Skin epidermis (tissue), 12 donors: ENCODE measurements around the gene JAKMIP1.
"Not testable (repeated sequence)": the region's sequence is repeated elsewhere in the genome, so short reads cannot be mapped to it uniquely, and the experiment has no call there.

Experiments
- H3K27ac ChIP-seq, 21 experiments: fragments of 200-600 bp; sonication (generic) in 11 of 21; one replicate each; pipeline ENCODE4 v1.5.0; 2020; ENCODE audit warnings: mild to moderate bottlenecking in 3 of 21, inconsistent platforms in 2 of 21, moderate library complexity in 2 of 21
- H3K4me3 ChIP-seq, 7 experiments: fragments of 200-600 bp; sonication (generic) in 2 of 7; one replicate each; pipeline ENCODE4 v1.5.0; 2020; ENCODE audit warnings: inconsistent platforms in 2 of 7, mild to moderate bottlenecking in 2 of 7, moderate library complexity in 1 of 7

JAKMIP1 gene

DNA sequence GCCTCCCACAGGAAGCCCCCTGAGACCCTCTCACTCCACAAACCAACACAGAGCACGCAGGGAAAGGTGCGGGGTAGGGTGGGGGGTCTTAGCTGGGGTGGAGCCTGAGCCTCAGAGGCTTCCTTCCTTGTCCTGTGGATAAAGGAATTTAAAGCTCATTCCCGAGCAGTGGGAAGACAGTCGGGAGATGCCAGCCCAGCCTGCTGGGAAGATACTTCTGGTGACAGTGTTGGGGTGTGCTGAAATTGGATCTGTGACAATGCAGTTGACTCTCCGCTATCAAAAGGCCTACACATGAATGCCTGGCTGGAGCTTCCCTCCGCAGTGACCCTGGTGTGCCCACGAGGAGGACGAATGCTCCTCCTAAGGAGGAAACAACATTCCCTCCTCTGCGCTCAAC, 45.5 kb downstream of the JAKMIP1 start:
- H3K4me3 ChIP-seq = no peak overlapping the region
- no peak overlapping the region for H3K27ac ChIP-seq

DNA sequence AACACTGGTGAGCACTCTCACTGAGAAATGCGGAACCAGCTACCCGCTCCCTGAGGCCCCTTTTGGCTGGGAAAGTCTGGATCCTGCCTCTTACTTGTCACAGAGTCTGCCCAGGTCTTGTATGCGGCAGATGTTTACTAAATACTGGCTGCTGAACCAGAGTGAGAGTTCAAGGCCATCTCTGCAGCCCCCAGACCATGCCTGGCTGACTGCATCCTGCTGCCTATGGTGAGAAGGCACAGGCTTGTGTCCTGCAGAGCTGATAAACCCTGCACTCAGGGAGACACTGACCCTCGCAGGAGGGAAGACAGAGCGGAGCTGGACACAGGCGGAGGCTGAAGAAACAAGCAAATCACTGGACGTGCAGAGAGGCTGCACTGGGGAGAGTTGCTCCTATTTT, 46.5 kb downstream of the JAKMIP1 start:
- no peak overlapping the region for H3K4me3 ChIP-seq

DNA sequence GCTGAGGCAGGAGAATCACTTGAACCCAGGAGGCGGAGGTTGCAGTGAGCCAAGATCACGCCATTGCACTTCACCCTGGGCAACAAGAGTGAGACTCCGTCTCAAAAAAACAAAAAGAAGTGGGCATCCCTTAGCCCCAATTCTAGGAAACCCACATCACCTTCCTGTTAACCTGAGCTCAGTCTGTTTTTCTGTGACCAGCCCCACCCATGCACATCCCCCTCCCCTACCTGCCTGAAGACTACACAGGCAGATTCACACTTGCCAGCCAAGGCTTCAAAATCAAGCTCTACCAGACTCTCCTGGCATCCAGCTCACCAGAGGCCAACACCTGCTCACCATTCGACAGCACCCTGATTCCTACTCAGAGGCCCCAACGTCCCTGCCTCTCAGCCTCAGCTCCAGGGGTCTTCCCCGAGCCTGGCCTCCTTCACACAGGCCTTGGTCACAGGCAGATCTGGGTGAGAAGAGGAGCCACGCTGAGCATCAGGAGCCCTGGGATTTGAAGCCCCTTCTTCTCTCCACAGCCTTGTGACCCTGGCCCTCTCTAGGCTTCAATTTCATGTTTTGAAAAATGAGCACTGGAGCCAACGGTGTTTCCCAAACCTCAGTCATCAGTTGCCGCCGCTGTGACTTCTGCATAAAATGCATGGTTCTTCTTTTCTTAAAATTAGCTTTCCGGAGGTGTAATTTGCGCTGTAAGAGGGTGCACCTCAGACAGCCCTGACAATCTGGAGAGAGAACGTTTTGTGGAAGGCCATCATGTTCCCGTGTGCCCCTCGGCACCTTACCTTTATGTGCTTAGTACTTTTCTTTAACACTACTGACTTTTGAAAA, 47.3 kb downstream of the JAKMIP1 start:
- no peak overlapping the region for H3K27ac ChIP-seq
- no peak overlapping the region for H3K4me3 ChIP-seq

More for the DNA sequence above, 46.5 kb downstream of the JAKMIP1 start:
- no peak overlapping the region for H3K27ac ChIP-seq

- no peak overlapping the region for H3K27ac ChIP-seq
Measured at GRCh38 chr4:6150046-6150735, 50.2 kb downstream of the JAKMIP1 start.

DNA sequence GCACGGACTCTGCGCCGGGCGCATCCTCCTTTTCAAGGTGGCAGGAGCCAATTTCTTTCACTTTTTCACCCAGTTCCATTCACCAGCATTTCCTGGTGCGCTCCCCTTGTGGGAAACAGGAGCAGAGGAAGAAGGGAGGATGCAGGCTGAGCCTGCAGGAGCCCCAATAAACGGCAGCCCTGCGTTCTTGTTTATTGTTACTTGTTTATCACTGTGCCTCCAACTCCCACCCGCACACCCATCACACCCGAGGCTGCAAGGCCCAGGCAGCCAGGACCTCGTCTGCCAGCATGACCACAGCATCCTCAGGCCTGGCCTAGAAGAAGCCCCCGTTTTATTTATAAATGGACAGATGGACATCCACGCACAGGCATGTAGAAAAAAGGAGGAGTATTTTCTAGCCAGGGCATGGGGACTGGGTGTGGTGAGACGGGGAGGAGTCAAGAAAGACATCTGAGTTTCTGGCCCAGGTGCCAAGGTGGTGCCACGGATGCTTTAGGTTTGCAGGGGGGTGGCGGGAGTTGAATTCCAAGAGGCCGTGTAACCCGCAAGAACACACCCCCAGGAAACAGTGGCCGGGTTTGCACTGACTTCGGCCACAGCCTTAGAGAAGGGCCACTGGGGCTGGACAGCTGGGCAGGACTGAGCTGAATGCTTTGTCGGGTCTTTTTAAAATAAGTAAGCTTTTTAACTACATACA, 51.7 kb downstream of the JAKMIP1 start:
- Histone ChIP-seq H3K27ac (no peak overlapping the region), H3K4me3 (no peak overlapping the region)

More at GRCh38 chr4:6150046-6150735, 50.2 kb downstream of the JAKMIP1 start:
- H3K4me3 ChIP-seq = no peak overlapping the region

GRCh38 chr4:6147441-6147840, 52.9 kb downstream of the JAKMIP1 start:
- H3K27ac ChIP-seq = no peak overlapping the region
- no peak overlapping the region for H3K4me3 ChIP-seq

DNA sequence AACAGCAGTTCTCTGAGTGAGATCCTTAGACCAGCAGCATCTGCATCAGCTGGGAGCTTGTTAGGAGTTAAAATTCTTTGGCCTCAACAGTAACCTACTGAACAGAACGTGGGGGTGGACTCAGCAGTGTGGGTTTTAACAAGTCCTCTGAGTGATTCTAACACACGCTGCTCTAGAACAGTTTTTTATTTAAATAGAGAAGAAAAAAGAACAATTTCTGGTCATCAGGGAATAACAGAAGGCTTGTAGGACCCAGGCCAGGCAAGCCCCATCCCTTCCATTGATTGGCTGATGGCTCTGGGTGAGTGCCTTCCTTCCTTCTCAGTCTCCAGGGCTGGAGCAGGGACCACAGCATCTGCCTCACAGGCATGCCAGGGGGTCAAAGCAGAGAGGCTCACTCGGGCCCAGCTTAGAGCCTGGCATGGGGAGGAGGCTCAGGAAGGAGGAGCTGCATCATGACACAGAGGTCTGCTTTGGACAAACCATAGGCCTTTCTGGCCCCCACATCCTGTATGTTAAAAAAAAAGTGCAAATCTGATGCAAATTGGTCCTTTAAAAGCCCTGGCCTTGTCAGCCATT, 56.7 kb downstream of the JAKMIP1 start:
- no peak overlapping the region for H3K27ac ChIP-seq
- H3K4me3 ChIP-seq = no peak overlapping the region

DNA sequence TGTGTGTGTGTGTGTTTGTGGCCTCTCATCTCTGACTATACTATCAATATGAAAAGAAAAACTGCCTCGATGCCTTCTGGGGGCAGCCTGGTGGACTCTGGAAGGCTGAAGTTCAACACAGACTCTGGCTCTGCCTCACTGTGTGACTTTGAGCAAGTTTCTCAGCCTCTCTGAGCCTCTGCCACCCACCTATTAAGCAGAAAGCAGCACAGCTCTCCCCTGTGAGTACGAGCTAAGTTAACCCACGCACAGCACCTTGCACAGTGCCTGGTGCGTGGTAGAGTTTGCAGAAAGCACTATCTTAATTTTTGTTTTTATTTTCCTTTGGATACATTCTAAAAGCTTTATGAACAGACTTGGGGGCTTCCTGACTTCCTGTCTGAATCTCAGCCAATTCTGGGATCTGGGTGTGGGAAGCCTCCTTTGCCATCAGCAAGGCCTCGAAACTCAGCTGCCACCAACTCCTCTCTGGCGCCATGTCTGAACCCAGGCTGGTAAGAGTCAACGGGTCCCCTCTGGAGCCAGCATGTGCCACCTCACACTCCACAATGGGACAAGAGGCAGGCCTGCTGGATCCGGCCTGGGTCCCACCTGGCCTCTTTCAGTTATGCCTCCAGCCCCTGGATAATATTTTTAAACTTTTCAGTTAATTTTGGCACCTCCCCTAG, 57.3 kb downstream of the JAKMIP1 start:
- H3K27ac ChIP-seq = no peak overlapping the region
- H3K4me3 ChIP-seq = no peak overlapping the region

DNA sequence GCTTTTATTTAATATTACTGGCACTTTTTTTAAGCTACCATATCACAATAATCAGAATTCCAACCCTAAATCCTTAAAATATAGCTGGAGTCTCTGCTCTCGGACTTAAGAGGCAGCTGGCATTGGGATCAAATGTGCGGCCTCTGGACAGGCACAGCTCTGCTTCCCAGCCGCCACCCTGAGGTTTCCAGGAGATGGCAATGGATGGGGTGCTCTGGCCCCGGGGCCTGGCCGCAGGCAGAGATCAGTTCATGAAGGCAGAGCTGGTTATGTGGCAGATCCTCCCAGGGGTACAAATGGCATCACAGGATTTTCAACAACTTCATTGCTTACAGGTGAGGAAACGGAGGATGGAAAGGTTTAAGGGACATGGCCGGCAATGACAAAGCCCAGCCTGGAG, 57.8 kb downstream of the JAKMIP1 start:
- no peak overlapping the region for H3K4me3 ChIP-seq
- no peak overlapping the region for H3K27ac ChIP-seq

- H3K27ac ChIP-seq = no peak overlapping the region
- no peak overlapping the region for H3K4me3 ChIP-seq
Measured at GRCh38 chr4:6141554-6141953, 58.8 kb downstream of the JAKMIP1 start.

GRCh38 chr4:6141021-6141420, 59.3 kb downstream of the JAKMIP1 start:
- H3K27ac ChIP-seq, H3K4me3 ChIP-seq: not testable (repeated sequence)

- no peak overlapping the region for H3K27ac ChIP-seq
- no peak overlapping the region for H3K4me3 ChIP-seq
Measured at GRCh38 chr4:6137747-6138135, 62.6 kb downstream of the JAKMIP1 start.

DNA sequence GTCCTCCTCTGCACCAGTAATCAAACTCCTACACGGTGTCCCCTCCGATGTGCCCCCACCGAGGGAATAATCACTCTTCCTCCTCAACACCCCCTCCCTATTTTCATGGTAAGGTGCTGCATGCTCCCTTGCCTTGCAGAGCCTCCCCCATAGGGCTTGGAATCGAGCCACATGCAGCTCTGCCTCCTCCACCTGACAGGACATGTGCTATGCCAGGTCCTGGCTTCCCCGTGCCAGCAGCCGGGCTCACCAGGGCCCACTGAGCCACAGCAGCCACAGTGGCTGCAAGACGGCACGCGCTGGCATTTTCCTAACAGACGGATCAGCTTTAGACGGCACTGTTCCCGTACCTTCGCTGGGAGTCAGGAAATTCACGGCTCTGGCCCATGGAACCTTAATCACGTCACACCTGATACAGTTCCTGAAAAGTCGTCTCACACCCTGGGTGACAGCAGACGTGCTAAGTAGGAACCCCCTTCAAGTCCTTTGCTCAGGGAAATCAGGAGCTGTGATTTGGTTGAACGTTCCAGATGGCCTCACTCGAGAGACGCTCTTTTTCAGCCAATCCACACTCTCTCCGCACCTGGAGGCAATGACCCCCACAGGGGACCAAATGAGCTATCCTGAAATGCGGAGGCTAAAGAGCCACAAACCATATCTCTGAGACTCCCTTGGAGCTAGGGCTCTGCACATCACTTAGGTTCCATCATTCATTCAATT, 63.2 kb downstream of the JAKMIP1 start:
- Histone ChIP-seq H3K4me3 (no peak overlapping the region), H3K27ac (no peak overlapping the region)

GRCh38 chr4:6134612-6135220, 65.6 kb downstream of the JAKMIP1 start:
- no peak overlapping the region for H3K4me3 ChIP-seq
- no peak overlapping the region for H3K27ac ChIP-seq

DNA sequence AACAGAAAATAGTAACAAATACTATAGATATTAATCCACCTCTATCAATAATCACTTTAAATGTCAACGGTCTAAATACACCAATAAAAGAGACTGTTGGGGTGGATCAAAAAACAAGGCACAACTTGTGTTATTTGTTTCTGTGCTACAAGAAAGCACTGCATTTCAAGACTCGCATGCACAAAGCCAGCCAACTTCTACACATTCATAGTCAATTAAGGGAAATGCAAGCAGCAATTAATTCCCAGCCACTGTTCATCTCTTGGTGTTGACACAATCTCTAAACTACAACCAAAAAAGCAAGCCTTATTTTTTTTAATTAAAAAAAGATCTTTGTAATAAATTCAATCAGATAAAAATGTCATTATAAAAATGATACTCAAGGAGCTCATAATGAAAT, 67.6 kb downstream of the JAKMIP1 start:
- no peak overlapping the region for H3K27ac ChIP-seq
- H3K4me3 ChIP-seq = no peak overlapping the region

DNA sequence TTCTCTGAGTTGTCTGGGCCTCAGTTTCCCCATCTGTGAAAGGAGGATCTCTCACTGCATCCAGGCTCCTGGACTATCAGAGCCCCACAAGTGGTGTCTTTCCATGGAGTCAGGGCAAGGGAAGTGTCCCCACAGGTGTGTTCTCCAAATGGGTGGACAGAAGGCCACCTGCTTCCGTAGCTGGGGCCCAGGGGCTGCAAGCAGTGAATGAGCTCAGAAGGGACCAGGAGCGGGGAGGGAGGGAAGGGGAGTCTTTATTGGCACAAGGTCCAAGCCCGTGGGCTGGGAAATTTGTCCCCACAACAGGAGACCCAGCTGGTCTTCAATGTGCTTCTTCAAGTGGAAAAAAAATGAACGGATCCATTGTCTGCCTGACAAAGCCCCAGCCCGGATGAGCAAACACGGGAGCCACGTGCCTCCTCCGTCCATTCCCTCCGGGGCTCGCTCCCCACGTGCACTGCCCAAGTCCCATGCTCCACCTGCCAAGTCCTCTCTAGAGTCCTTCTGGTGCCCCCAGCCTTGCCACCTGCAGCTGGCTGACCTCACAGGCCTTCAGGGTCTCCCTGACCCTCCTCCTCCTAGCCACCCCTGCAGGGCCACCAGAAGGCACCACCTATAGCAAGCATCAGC, 72.0 kb downstream of the JAKMIP1 start:
- Histone ChIP-seq H3K27ac (no peak overlapping the region), H3K4me3 (no peak overlapping the region)

GRCh38 chr4:6126971-6127745, 73.2 kb downstream of the JAKMIP1 start:
- H3K27ac ChIP-seq = no peak overlapping the region

More at GRCh38 chr4:6126971-6127745, 73.2 kb downstream of the JAKMIP1 start:
- H3K4me3 ChIP-seq = no peak overlapping the region
